ENCODE data around the gene VEGFC. TPM values are rescaled to one million over a fixed set of nuclear protein-coding genes. Genes with fewer than 3 reads are reported as not detected.

Gene VEGFC
- total RNA-seq, 1 donor from 2014 or later, result 7.5 TPM

DNA sequence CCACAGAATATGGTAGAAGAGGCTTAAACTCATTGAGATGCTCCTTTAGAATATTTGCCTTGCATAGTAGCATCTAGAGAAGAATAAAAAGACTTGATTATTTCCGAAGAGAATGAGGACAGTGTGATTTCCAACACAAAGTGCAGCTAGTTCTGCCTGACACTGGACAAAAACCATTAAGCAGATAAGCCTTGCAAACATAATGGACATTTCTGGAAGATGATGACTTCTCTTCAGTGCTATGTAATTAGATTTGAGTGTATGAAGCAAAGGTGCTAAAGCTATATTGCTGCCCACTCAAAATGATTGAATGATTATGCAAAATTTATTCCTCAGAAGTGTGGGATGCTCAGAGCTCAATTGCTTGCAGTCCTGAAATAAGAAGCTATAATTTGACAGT, 156.4 kb downstream of the VEGFC start:
- intact Hi-C loops (cut with micrococcal nuclease), result no loop called here
- Histone ChIP-seq H3K27me3 (ENCODE audit: low read depth) (no peaks in the 10 kb centered on the region), H3K36me3 (no peaks in the 10 kb centered on the region), H3K27ac (replicated peaks) (peak overlapping the region; percentile 67), H3K9me3 (replicated peaks) (no peaks in the 10 kb centered on the region), H3K4me1 (peaks cover 7% of the 10 kb centered on the region), H3K4me3 (no peak overlapping the region)
- TF ChIP-seq, protein P1, sequence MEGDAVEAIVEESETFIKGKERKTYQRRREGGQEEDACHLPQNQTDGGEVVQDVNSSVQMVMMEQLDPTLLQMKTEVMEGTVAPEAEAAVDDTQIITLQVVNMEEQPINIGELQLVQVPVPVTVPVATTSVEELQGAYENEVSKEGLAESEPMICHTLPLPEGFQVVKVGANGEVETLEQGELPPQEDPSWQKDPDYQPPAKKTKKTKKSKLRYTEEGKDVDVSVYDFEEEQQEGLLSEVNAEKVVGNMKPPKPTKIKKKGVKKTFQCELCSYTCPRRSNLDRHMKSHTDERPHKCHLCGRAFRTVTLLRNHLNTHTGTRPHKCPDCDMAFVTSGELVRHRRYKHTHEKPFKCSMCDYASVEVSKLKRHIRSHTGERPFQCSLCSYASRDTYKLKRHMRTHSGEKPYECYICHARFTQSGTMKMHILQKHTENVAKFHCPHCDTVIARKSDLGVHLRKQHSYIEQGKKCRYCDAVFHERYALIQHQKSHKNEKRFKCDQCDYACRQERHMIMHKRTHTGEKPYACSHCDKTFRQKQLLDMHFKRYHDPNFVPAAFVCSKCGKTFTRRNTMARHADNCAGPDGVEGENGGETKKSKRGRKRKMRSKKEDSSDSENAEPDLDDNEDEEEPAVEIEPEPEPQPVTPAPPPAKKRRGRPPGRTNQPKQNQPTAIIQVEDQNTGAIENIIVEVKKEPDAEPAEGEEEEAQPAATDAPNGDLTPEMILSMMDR (IDR thresholded peaks at IDR 0.05; ENCODE audit: borderline replicate concordance), result no peak
- no peak for DNase-seq

DNA sequence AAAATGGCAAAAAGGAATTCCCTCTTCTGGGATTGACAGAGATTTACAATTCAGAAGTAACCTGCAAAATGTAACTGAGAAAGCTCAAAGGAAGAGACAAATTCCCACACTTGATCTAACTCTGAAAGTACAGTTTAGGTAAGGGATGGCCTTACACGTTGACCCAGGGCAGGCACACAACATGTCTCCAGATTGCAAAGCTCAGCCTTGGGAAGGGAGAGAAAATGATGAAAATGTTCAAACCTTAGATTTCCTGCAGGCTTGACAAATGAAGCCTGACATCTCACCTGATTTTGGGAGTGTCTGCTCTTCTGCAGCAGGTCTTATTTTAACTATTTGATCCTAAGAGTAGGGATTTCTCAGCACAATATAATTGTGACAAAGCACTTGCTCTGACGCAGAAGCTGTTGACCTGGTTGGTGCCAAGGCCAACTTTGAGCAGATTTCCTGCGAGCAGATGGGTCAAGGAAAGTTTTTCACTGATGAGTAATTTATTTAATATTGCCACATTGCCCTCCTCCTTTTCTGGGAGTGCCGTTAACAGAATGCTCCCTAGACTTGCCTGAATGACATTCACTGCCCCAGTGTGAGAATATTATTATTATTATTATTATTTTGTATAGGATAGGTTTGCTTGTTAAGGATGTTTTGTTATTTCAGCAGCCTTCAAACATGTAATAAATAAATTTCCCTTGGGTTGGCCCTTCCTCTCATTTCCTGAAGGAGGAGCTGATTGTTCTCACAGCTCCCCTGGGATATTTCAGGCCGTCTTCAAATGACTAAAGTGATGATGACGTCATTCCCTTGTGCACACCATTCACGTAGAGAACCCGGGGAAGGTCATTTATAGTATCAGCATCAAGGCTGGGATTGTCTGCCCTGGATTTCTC, 157.1 kb downstream of the VEGFC start:
- TF ChIP-seq, protein P1 (IDR thresholded peaks at IDR 0.05; ENCODE audit: borderline replicate concordance), result no peak
- peaks cover 7% of the 10 kb centered on the region for H3K4me1 ChIP-seq
- H3K27ac ChIP-seq (replicated peaks), result peak overlapping the region; percentile 67
- no peak overlapping the region for H3K4me3 ChIP-seq
- H3K36me3 ChIP-seq, result no peaks in the 10 kb centered on the region
- intact Hi-C loops (cut with micrococcal nuclease), result no loop called here
- DNase-seq, result no peak
- H3K9me3 ChIP-seq (replicated peaks), result peaks cover 4% of the 10 kb centered on the region
- H3K27me3 ChIP-seq (ENCODE audit: low read depth), result no peaks in the 10 kb centered on the region

Measured in left ventricle myocardium inferior (tissue), 1 donor.